CD4-positive, alpha-beta T cell (primary cell): Measurements from ENCODE around the gene TBC1D22A. TPM values are rescaled to one million over a fixed set of nuclear protein-coding genes. Genes with fewer than 3 reads are reported as not detected.

Experiments
- ATAC-seq: fragments of 200-7000 bp; cut with Tn5 transposase; one replicate; pipeline ENCODE4 v1.10.0; 2022; ENCODE audit warnings: mild to moderate bottlenecking; ENCODE audit not compliant: poor library complexity
- CTCF ChIA-PET: fragments of 350-600 bp; sonication (Branson Sonifier 250); formaldehyde crosslinking; loops from one replicate; lab custom pipeline; 2021; ENCODE audit warnings: antibody characterized with exemption, inconsistent platforms; lab: Charles Lee
- POLR2A ChIA-PET: fragments of 350-600 bp; sonication (Branson Sonifier 250); formaldehyde crosslinking; loops from one replicate; lab custom pipeline; 2021; ENCODE audit warnings: antibody characterized with exemption, inconsistent platforms; lab: Charles Lee
- DNase-seq, 14 experiments: peaks; one replicate each; pipeline ENCODE4 v3.0.0-alpha.2; 2013 to 2020; ENCODE audit warnings: mixed read lengths in 2 of 14
- H3K27ac ChIP-seq, 2 donors: one replicate each; pipeline versions ENCODE4 v1.5.1 to v1.7.0; 2013; ENCODE audit warnings: low read length in 2 of 2, low read depth in 1 of 2, mild to moderate bottlenecking in 1 of 2
- H3K27me3 ChIP-seq, 2 experiments: 1 replicate in 1 of 2; 2 replicates in 1 of 2; pipeline versions ENCODE4 v1.6.1 to v1.7.0; 2013; ENCODE audit warnings: low read length in 2 of 2, control low read depth in 1 of 2, mild to moderate bottlenecking in 1 of 2, moderate library complexity in 1 of 2; ENCODE audit not compliant: insufficient read depth in 2 of 2, control insufficient read depth in 1 of 2
- H3K36me3 ChIP-seq: one replicate; pipeline ENCODE4 v1.6.1; 2013; ENCODE audit warnings: low read length, control low read depth; ENCODE audit not compliant: insufficient read depth
- H3K4me1 ChIP-seq: one replicate; pipeline ENCODE4 v1.6.1; 2013; ENCODE audit warnings: low read length, control low read depth; ENCODE audit not compliant: insufficient read depth
- H3K4me3 ChIP-seq: one replicate; pipeline ENCODE4 v1.5.1; 2013; ENCODE audit warnings: mild to moderate bottlenecking, low read length, moderate library complexity
- H3K9me3 ChIP-seq, 2 experiments: 1 replicate in 1 of 2; 2 replicates in 1 of 2; pipeline versions ENCODE4 v1.6.1 to v1.7.0; 2013; ENCODE audit warnings: low read length in 2 of 2, mild to moderate bottlenecking in 2 of 2, control low read depth in 1 of 2, moderate library complexity in 1 of 2; ENCODE audit not compliant: control insufficient read depth in 1 of 2, insufficient read depth in 1 of 2
- H3K27ac Mint-ChIP-seq: one replicate; pipeline ENCODE4 v1.8.0; 2020; ENCODE audit warnings: mixed read lengths
- H3K27me3 Mint-ChIP-seq: one replicate; pipeline ENCODE4 v1.8.0; 2021; ENCODE audit warnings: mixed read lengths
- H3K36me3 Mint-ChIP-seq: one replicate; pipeline ENCODE4 v1.8.0; 2021; ENCODE audit warnings: low read depth, mixed read lengths
- H3K4me1 Mint-ChIP-seq: one replicate; pipeline ENCODE4 v1.8.0; 2021; ENCODE audit warnings: low read depth, mixed read lengths
- H3K4me3 Mint-ChIP-seq: one replicate; pipeline ENCODE4 v1.8.0; 2020; ENCODE audit warnings: mild to moderate bottlenecking, mixed read lengths
- H3K9me3 Mint-ChIP-seq: one replicate; pipeline ENCODE4 v1.8.0; 2020; ENCODE audit warnings: mixed read lengths
- CTCF ChIP-seq: fragments of 200-600 bp; IDR thresholded peaks from one replicate; pipeline ENCODE4 v1.8.0; 2022; ENCODE audit warnings: antibody characterized with exemption, mild to moderate bottlenecking
- intact Hi-C, 2 experiments: fragments of 100-400 bp; cut with DNase I in 1 of 2; cut with micrococcal nuclease in 1 of 2; formaldehyde crosslinking; loops; one replicate each; pipeline versions ENCODE4 v1.15.1 to v1.9.0; 2023 to 2025; cut with DNase I, micrococcal nuclease
- total RNA-seq, 174 experiments: library from RNA in 2 of 174; stranded (reverse) in 2 of 174; gene quantifications; one replicate each; pipeline ENCODE4 v1.2.3 and lab custom pipeline; 2021 to 2026

TBC1D22A gene
- total RNA-seq, 2 experiments from 2014 or later, result 27.1 to 31.7 TPM

- intact Hi-C loops, result loop anchor here (1.0 to 5.0 kb wide), 5 partner anchors 40 to 239 kb away; partner anchors contain the start of gene TBC1D22A (in 1 of the 2)
- H3K9me3 ChIP-seq, result no peaks in the 10 kb centered on the region
- H3K27ac ChIP-seq, result no peak overlapping the region
- peaks cover 29% of the 10 kb centered on the region for H3K4me1 ChIP-seq
- DNase-seq (peak in 1 of 14 experiments; percentile 20), ATAC-seq (no peak)
- Mint-ChIP-seq H3K9me3 (no peaks in the 10 kb centered on the region), H3K27me3 (no peaks in the 10 kb centered on the region), H3K4me1 (peaks cover 71% of the 10 kb centered on the region), H3K27ac (peak overlapping the region; percentile 72), H3K36me3 (peaks cover 74% of the 10 kb centered on the region), H3K4me3 (no peak overlapping the region)
- POLR2A ChIA-PET, result interaction anchor here (0.7 to 4.2 kb wide), 5 partner anchors 12 to 67 kb away, joined by 3 to 32 read pairs (median 10); partner anchors contain the start of gene TBC1D22A
- H3K27me3 ChIP-seq, result no peaks in the 10 kb centered on the region
- CTCF ChIA-PET, result interaction anchor here (0.6 to 4.3 kb wide), 25 partner anchors 8 to 239 kb away, joined by 3 to 130 read pairs (median 4); partner anchors contain the start of genes CERK and TBC1D22A
- TF ChIP-seq CTCF, result no peak
- H3K36me3 ChIP-seq, result peaks cover 73% of the 10 kb centered on the region
- H3K4me3 ChIP-seq, result no peak overlapping the region
Measured at GRCh38 chr22:46802608-46803027, 40.2 kb downstream of the TBC1D22A start.

GRCh38 chr22:46803031-46803880 is 40.8 kb downstream of the TBC1D22A start:
- peaks cover 67% of the 10 kb centered on the region for H3K36me3 ChIP-seq

More at GRCh38 chr22:46803031-46803880, 40.8 kb downstream of the TBC1D22A start:
- Mint-ChIP-seq H3K9me3 (no peaks in the 10 kb centered on the region), H3K4me1 (peaks cover 69% of the 10 kb centered on the region), H3K4me3 (peak overlapping the region; percentile 42), H3K27ac (peak overlapping the region; percentile 72), H3K36me3 (peaks cover 70% of the 10 kb centered on the region), H3K27me3 (no peaks in the 10 kb centered on the region)
- DNase-seq (peak; percentile 65 to 91 (median 68)), ATAC-seq (peak; percentile 84)
- H3K4me1 ChIP-seq, result peaks cover 29% of the 10 kb centered on the region
- H3K27ac ChIP-seq, result no peak overlapping the region
- H3K27me3 ChIP-seq, result no peaks in the 10 kb centered on the region
- no peak overlapping the region for H3K4me3 ChIP-seq
- CTCF ChIA-PET, result interaction anchor here (0.6 to 4.3 kb wide), 25 partner anchors 8 to 240 kb away, joined by 3 to 130 read pairs (median 4); partner anchors contain the start of genes CERK and TBC1D22A
- intact Hi-C loops, result loop anchor here (1.0 to 5.0 kb wide), 5 partner anchors 41 to 240 kb away; partner anchors contain the start of gene TBC1D22A (in 1 of the 2)
- POLR2A ChIA-PET, result interaction anchor here (0.7 to 4.2 kb wide), 5 partner anchors 29 to 68 kb away, joined by 3 to 32 read pairs (median 3); partner anchors contain the start of gene TBC1D22A
- peak; percentile 91 for TF ChIP-seq CTCF
- no peaks in the 10 kb centered on the region for H3K9me3 ChIP-seq
